Smooth muscle cell (in vitro differentiated cells): Measurements from ENCODE around the gene HMGXB3. TPM values are rescaled to one million over a fixed set of nuclear protein-coding genes. Genes with fewer than 3 reads are reported as not detected.

Experiments used
- DNase-seq: peaks from one replicate; lab custom pipeline; 2025; ENCODE audit not compliant: unreplicated experiment; lab: John Stamatoyannopoulos, UW
- H2AFZ ChIP-seq: fragments of 200-600 bp; sonication (generic); 2 replicates; pipeline ENCODE4 v1.6.0; 2016; ENCODE audit warnings: antibody characterized with exemption, low read depth, mild to moderate bottlenecking
- H3F3A ChIP-seq: fragments of 200-600 bp; sonication (generic); 2 replicates; pipeline ENCODE4 v1.6.0; 2017; ENCODE audit warnings: antibody characterized with exemption, low read depth
- H3K27ac ChIP-seq: fragments of 200-600 bp; sonication (generic); 2 replicates; pipeline ENCODE4 v1.5.1; 2016; ENCODE audit warnings: low read depth, mild to moderate bottlenecking
- H3K27me3 ChIP-seq: fragments of 200-600 bp; sonication (generic); 2 replicates; pipeline ENCODE4 v1.6.1; 2016; ENCODE audit warnings: low read depth, mild to moderate bottlenecking
- H3K36me3 ChIP-seq: fragments of 200-600 bp; sonication (generic); 2 replicates; pipeline ENCODE4 v1.5.1; 2016; ENCODE audit warnings: low read depth
- H3K4me1 ChIP-seq: fragments of 200-600 bp; sonication (generic); 2 replicates; pipeline ENCODE4 v1.5.1; 2016; ENCODE audit warnings: low read depth
- H3K4me2 ChIP-seq: fragments of 200-600 bp; sonication (generic); 2 replicates; pipeline ENCODE4 v1.6.0; 2016; ENCODE audit warnings: mild to moderate bottlenecking
- H3K4me3 ChIP-seq: fragments of 200-600 bp; sonication (generic); 2 replicates; pipeline ENCODE4 v1.5.1; 2016; ENCODE audit warnings: mild to moderate bottlenecking
- H3K79me2 ChIP-seq: fragments of 200-600 bp; sonication (generic); 2 replicates; pipeline ENCODE4 v1.6.0; 2016; ENCODE audit warnings: low read depth, mild to moderate bottlenecking
- H3K9ac ChIP-seq: fragments of 200-600 bp; sonication (generic); 2 replicates; pipeline ENCODE4 v1.6.0; 2016; ENCODE audit warnings: low read depth
- H3K9me3 ChIP-seq: fragments of 200-600 bp; sonication (generic); replicated peaks from 2 replicates; pipeline ENCODE4 v1.5.1; 2016; ENCODE audit warnings: low read depth
- H4K20me1 ChIP-seq: fragments of 200-600 bp; sonication (generic); 2 replicates; pipeline ENCODE4 v1.6.0; 2016; ENCODE audit warnings: low read depth
- CTCF ChIP-seq: fragments of 200-600 bp; sonication (generic); IDR thresholded peaks from 2 replicates; pipeline ENCODE4 v1.5.1; 2017; ENCODE audit warnings: borderline replicate concordance, mild to moderate bottlenecking, antibody characterized with exemption; ENCODE audit not compliant: insufficient read depth, poor library complexity, severe bottlenecking
- WGBS: methylation state at CpG from one replicate; pipeline ENCODE4 v1.1.7; 2016; ENCODE audit warnings: low lambda C conversion rate; 5-methylcytosine and 5-hydroxymethylcytosine counted together
- polyA plus RNA-seq: library from polyadenylated mRNA; unstranded; fragments of >200 nt; fragmentation: Nextera tagmentation; extraction: Ambion mirVana; gene quantifications from 2 replicates; pipeline ENCODE4 v1.2.1, GENCODE V29; 2016
- total RNA-seq: library from RNA; depleted of rRNA; stranded (reverse); fragments of >200 nt; gene quantifications from 2 replicates; pipeline ENCODE4 v1.2.3, GENCODE V29; 2014

Gene HMGXB3
- total and polyA plus RNA-seq, 2 experiments from 2014 or later = 31.4 to 41.8 TPM

- Histone ChIP-seq H3K79me2 (no peaks in the 10 kb centered on the region), H3K27ac (no peak overlapping the region), H4K20me1 (no peaks in the 10 kb centered on the region), H3K9ac (no peak overlapping the region), H3K9me3 (no peaks in the 10 kb centered on the region), H3K4me3 (no peak overlapping the region), H3K4me2 (no peak overlapping the region), H3K36me3 (no peaks in the 10 kb centered on the region), H3K27me3 (no peaks in the 10 kb centered on the region), H3K4me1 (no peaks in the 10 kb centered on the region), H2AFZ (no peak overlapping the region), H3F3A (no peaks in the 10 kb centered on the region)
- TF ChIP-seq CTCF = no peak
- no peak for DNase-seq
- WGBS = 98% methylated on average over 5 of the region's 5 CpGs
Measured at GRCh38 chr5:150073086-150073625, 72.6 kb downstream of the HMGXB3 start.

- Histone ChIP-seq H2AFZ (no peak overlapping the region), H3F3A (no peaks in the 10 kb centered on the region), H3K4me3 (no peak overlapping the region), H4K20me1 (no peaks in the 10 kb centered on the region), H3K4me1 (no peaks in the 10 kb centered on the region), H3K27me3 (no peaks in the 10 kb centered on the region), H3K9me3 (no peaks in the 10 kb centered on the region), H3K9ac (no peak overlapping the region), H3K79me2 (no peaks in the 10 kb centered on the region), H3K4me2 (no peak overlapping the region), H3K27ac (no peak overlapping the region), H3K36me3 (no peaks in the 10 kb centered on the region)
- WGBS = 93% methylated on average over 3 of the region's 3 CpGs
- no peak for TF ChIP-seq CTCF
- DNase-seq = no peak
Measured at GRCh38 chr5:150073677-150074076, 73.1 kb downstream of the HMGXB3 start.

GRCh38 chr5:150075233-150075632 is 74.7 kb downstream of the HMGXB3 start:
- Histone ChIP-seq H3K79me2 (no peaks in the 10 kb centered on the region), H4K20me1 (no peaks in the 10 kb centered on the region), H3K9me3 (no peaks in the 10 kb centered on the region), H2AFZ (no peak overlapping the region), H3K4me1 (no peaks in the 10 kb centered on the region), H3F3A (no peaks in the 10 kb centered on the region), H3K4me3 (no peak overlapping the region), H3K4me2 (no peak overlapping the region), H3K36me3 (no peaks in the 10 kb centered on the region), H3K27ac (no peak overlapping the region), H3K9ac (no peak overlapping the region), H3K27me3 (no peaks in the 10 kb centered on the region)
- 88% methylated on average over 4 of the region's 4 CpGs for WGBS
- DNase-seq = no peak
- no peak for TF ChIP-seq CTCF

GRCh38 chr5:150075806-150076205 is 75.3 kb downstream of the HMGXB3 start:
- Histone ChIP-seq H3K27me3 (no peaks in the 10 kb centered on the region), H3K27ac (no peak overlapping the region), H3K4me2 (no peak overlapping the region), H3K4me3 (no peak overlapping the region), H3K9ac (no peak overlapping the region), H3K79me2 (no peaks in the 10 kb centered on the region), H3K4me1 (no peaks in the 10 kb centered on the region), H3F3A (no peaks in the 10 kb centered on the region), H3K36me3 (no peaks in the 10 kb centered on the region), H3K9me3 (no peaks in the 10 kb centered on the region), H2AFZ (no peak overlapping the region), H4K20me1 (no peaks in the 10 kb centered on the region)
- 52% methylated on average over 4 of the region's 4 CpGs for WGBS
- no peak for DNase-seq
- no peak for TF ChIP-seq CTCF
